Cerebellar nuclear complex (tissue), 1 donor: ENCODE data around the gene ELOF1.
A peak's percentile ranks its signal among the peaks of the same experiment; 100 is the strongest.

ENCODE experiments used
- DNase-seq, 2 experiments: peaks; one replicate each; lab custom pipeline; 2025; lab: John Stamatoyannopoulos, UW

Gene ELOF1

GRCh38 chr19:11535792-11536595, 23.0 kb downstream of the ELOF1 start:
- DNase-seq = peak in 1 of 2 experiments; percentile 66

GRCh38 chr19:11534948-11535347, 24.1 kb downstream of the ELOF1 start:
- no peak for DNase-seq

DNA sequence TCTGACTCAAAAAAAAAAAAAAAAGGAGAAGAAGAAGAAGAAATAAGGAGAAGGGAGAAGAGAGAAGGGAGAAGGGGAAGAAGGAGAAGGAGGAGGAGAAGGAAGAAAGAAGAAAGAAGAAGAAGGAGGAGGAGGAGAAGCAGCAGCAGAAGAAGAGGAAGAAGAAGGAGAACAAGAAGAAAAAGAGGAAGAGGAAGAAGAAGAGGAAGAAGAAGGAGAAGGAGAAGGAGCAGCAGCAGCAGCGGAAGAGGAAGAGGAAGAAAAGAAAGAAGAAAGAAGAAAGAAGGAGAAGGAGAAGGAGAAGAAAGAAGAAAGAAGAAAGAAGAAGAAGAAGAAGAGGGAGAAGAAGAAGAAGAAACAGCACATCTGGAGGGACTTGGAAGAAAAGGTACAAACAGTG, 24.5 kb downstream of the ELOF1 start:
- no peak for DNase-seq

- DNase-seq = peak; percentile 85 to 92
These were observed 28.6 kb downstream of the ELOF1 start for GRCh38 chr19:11530432-11530831.

DNA sequence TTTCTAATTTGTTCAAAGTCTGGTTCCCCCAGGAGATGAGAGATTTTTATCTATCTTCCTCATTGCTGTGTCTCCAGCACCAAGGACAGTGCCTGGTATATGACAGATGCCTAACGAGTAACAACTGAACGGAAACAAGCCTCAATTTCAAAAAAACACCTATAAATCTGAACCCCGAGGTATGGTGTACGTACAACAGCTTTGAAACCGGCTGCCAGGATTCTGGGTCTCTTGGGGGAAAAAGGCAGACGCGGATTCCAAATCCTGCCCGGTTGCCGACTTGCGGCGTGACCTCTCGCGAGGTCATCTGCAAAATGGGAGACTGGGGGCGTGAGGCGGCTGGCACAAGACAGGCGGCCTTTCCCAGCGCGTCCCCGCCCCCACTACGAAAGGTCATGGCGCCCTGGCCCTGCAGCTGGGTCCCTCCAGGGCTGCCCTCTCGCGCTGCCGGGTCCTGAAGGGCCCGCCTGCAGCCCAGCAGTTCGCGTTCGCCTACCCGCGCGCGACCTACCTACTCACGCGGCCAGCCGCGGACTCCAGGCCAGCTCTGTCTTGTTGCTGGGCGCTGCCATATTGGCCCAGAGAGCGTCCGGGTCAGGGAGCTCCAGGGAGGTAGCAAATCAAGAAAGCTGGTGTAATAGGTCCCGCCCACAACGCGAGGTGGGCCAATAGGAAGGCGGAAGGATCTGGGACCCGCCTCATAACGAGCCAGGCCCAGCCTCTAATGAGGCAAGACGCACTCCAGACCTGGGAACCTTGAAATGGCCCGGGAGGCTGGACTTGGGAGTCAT, 30.3 kb downstream of the ELOF1 start, which contains the start of gene ECSIT:
TSS of gene ECSIT (minus strand) at position 584 of the 791 bp plus-strand sequence. CDS start 9,964 bp downstream, outside the sequence.
- DNase-seq = peak; percentile 95

DNA sequence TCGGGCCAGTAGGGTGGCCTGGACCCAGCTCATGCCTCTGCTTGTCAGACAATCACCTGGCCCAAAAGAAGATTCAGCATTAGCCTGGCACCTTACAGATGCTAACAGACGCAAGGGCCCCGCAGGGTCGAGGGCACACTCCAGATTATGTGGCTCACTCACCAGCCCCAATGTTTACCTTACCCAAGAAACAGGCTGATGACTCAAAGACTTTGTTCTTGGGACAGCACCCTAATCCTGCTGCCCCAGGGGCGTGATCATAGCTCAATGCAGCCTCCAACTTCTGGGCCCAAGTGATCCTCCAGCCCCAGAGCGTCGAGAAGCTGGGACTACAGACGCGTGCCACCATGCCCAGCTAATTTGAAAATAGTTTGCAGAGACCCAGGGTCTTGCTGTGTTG, 39.9 kb downstream of the ELOF1 start:
- no peak for DNase-seq

DNA sequence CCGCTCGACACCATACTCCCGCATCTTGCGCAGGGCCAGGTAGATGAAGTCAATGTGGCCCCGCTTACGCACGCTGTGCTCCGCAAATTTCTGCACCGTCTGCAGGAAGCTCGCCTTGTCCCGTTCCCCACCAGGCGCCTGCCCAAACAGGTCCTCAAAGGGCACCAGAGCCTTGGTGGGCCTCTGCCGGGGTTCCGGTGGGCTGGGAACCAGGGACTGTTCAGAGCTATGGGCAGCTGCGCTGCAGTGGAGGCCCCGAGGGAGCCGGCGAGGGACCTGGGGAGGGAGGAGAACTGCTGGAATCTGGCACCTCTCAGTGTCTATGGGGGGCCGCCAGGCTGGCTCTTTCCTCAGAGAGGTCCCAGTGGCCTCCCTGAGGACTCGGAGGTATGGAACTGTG, 45.1 kb downstream of the ELOF1 start:
- no peak for DNase-seq

- no peak for DNase-seq
These were observed 48.6 kb downstream of the ELOF1 start for GRCh38 chr19:11510444-11510843.

DNA sequence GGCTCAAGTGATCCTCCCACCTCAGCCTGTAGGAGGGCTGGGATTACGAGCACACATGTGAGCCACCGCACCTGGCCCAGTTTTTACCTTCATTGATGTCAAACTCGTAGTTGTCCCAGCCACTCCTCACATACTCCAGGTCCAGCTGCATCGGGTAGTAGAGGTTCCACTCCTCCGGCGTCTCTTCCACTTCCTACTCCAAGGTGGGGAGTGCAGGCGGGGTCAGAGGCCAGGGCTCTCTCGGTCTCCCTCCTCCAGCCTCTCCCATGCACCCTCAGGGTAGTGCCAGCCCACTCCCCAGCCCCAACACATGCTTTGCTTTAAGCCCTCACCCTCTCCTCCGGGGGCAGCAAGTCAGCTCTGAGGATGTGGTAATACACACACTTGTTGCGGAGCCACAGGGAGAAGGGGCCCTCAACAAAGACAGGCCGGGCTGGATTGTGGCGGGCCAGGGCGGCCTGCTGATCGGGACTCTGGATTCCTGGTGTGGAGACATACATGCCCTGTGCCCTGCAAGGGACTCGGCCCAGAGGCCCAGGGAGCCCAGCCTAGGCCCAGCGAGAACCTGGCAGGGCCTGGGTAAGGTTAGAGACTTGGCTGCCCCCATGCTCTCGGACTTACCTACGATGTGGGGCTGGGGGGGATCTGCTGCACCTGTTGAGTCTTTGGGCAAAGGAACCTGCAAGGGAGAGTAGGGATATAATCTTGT, 51.5 kb downstream of the ELOF1 start:
- DNase-seq = no peak

DNA sequence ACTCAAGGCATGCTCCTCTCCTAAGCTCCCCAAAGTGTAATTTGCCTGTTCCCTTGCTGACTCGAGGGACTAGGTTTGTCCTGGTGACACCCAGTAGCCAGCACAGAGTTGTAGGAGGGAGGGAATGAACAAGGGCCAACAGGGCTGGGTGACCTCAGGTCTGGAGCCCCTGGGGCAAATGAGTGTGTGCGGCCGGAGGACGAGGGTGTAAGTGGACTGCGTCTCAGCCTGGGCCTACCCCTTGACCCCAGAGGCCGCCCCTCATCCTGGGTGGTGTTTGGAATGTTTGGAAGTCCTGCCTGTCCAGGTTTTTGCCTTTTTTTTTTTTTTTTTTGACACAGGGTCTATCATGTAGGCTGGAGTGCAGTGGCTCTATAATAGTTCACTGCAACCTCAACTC, 52.1 kb downstream of the ELOF1 start:
- no peak for DNase-seq

GRCh38 chr19:11506101-11506555, 52.9 kb downstream of the ELOF1 start:
- DNase-seq = no peak

- peak in 1 of 2 experiments; percentile 19 for DNase-seq
These were observed 53.4 kb downstream of the ELOF1 start, which contains the start of gene ZNF653 for GRCh38 chr19:11505504-11506100. TSS of gene ZNF653 (minus strand) at chr19:11505839. CDS start at chr19:11505786, 53 bp downstream.

GRCh38 chr19:11505032-11505503, 54.0 kb downstream of the ELOF1 start:
- DNase-seq = peak; percentile 64 to 89

GRCh38 chr19:11504502-11505031, 54.5 kb downstream of the ELOF1 start:
- DNase-seq = no peak
